Measurements from ENCODE around the gene PBRM1. TPM values are rescaled to one million over a fixed set of nuclear protein-coding genes. Genes with fewer than 3 reads are reported as not detected.

Gene PBRM1
- total RNA-seq, 1 experiment from 2014 or later = 74.2 TPM

GRCh38 chr3:52670621-52671521 is 14.8 kb downstream of the PBRM1 start:
- WGBS (ENCODE audit: extremely low coverage, insufficient read length, low lambda C conversion rate) = no CpG with 5 or more reads among the region's 9 CpGs
- Histone ChIP-seq H3K79me2 (ENCODE audit: insufficient read depth, low read length) (no peaks in the 10 kb centered on the region), H3K4me1 (ENCODE audit: insufficient read depth, low read length) (no peaks in the 10 kb centered on the region), H4K8ac (replicated peaks; ENCODE audit: insufficient read length, low read depth, low read length) (no peak overlapping the region), H2AFZ (ENCODE audit: low read length) (no peak overlapping the region), H3K14ac (ENCODE audit: insufficient read depth, low read length) (no peak overlapping the region), H2BK5ac (ENCODE audit: insufficient read length, low read length) (no peak overlapping the region), H3K79me1 (ENCODE audit: insufficient read depth, low read depth, low read length, poor library complexity, severe bottlenecking) (peaks cover 3% of the 10 kb centered on the region), H4K5ac (ENCODE audit: insufficient read length, low read depth, low read length) (no peak overlapping the region), H2BK12ac (ENCODE audit: insufficient read length, low read depth, low read length) (no peak overlapping the region), H3K56ac (ENCODE audit: insufficient read length, low read depth, low read length) (no peak overlapping the region), H3K4me2 (ENCODE audit: insufficient read depth, insufficient read length, low read length) (no peak overlapping the region), H3K4ac (ENCODE audit: low read depth, low read length) (no peak overlapping the region), H3K9ac (ENCODE audit: extremely low read depth, insufficient read length, low read length) (no peak overlapping the region), H2AK5ac (ENCODE audit: insufficient read length, low read length) (no peak overlapping the region), H3K23ac (ENCODE audit: insufficient read length, low read depth, low read length) (no peak overlapping the region), H3T11ph (ENCODE audit: low read length) (no peak overlapping the region), H2BK15ac (ENCODE audit: low read depth, low read length) (no peak overlapping the region), H3K27me3 (ENCODE audit: insufficient read depth, low read length) (no peaks in the 10 kb centered on the region), H4K20me1 (ENCODE audit: control insufficient read depth, insufficient read depth, insufficient read length) (no peaks in the 10 kb centered on the region), H2BK120ac (ENCODE audit: low read depth, low read length, poor library complexity, severe bottlenecking) (no peak overlapping the region), H3K27ac (ENCODE audit: insufficient read length, low read depth, low read length) (no peak overlapping the region), H3K18ac (ENCODE audit: insufficient read length, low read depth, low read length) (no peak overlapping the region), H3K9me3 (ENCODE audit: control insufficient read depth, low read depth, low read length) (no peaks in the 10 kb centered on the region), H4K91ac (ENCODE audit: insufficient read length, low read depth, low read length) (no peak overlapping the region), H3K23me2 (ENCODE audit: insufficient read length, low read depth, low read length, poor library complexity, severe bottlenecking) (no peaks in the 10 kb centered on the region), H2BK20ac (ENCODE audit: low read depth, low read length, poor library complexity, severe bottlenecking) (no peak overlapping the region)
- DNase-seq = no peak
- Mint-ChIP-seq H3K4me3 (no peak overlapping the region), H3K27ac (peak overlapping the region in 1 of 3 experiments; percentile 70; a peak in 1 of 7 replicates), H3K4me1 (peaks cover 0 to 4% of the 10 kb centered on the region in 2 experiments; a peak in 2 of 4 replicates), H3K9me3 (no peaks in the 10 kb centered on the region), H3K36me3 (ENCODE audit: insufficient read depth in 1 of 3, low read depth in 3 of 3) (peaks cover 10 to 53% (median 42%) of the 10 kb centered on the region in 3 experiments; a peak in 6 of 7 replicates), H3K27me3 (ENCODE audit: low read depth) (no peaks in the 10 kb centered on the region)
- TF ChIP-seq, protein P1, sequence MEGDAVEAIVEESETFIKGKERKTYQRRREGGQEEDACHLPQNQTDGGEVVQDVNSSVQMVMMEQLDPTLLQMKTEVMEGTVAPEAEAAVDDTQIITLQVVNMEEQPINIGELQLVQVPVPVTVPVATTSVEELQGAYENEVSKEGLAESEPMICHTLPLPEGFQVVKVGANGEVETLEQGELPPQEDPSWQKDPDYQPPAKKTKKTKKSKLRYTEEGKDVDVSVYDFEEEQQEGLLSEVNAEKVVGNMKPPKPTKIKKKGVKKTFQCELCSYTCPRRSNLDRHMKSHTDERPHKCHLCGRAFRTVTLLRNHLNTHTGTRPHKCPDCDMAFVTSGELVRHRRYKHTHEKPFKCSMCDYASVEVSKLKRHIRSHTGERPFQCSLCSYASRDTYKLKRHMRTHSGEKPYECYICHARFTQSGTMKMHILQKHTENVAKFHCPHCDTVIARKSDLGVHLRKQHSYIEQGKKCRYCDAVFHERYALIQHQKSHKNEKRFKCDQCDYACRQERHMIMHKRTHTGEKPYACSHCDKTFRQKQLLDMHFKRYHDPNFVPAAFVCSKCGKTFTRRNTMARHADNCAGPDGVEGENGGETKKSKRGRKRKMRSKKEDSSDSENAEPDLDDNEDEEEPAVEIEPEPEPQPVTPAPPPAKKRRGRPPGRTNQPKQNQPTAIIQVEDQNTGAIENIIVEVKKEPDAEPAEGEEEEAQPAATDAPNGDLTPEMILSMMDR (conservative IDR thresholded peaks at IDR 0.05) = no peak

Data from H9 (cell line).